Panc1 (cell line): Measurements from ENCODE around the gene ARFGEF3. TPM values are rescaled to one million over a fixed set of nuclear protein-coding genes. Genes with fewer than 3 reads are reported as not detected.

Source experiments
- ATAC-seq: fragments of 200-7000 bp; cut with Tn5 transposase; 2 replicates; pipeline ENCODE4 v1.9.1; 2020; ENCODE audit warnings: mild to moderate bottlenecking, moderate library complexity
- BruUV-seq: library from RNA; stranded (reverse); fragments of 400-500 nt; replicated peaks from 2 replicates; lab custom pipeline; 2021; lab: Mats Ljungman, UMichigan
- CTCF ChIA-PET: fragments of 300-600 bp; sonication (Branson Sonifier 250); formaldehyde crosslinking; loops from one replicate; lab custom pipeline; 2022; ENCODE audit warnings: antibody characterized with exemption; lab: Charles Lee
- POLR2A ChIA-PET: fragments of 300-600 bp; sonication (Branson Sonifier 250); formaldehyde crosslinking; loops from one replicate; lab custom pipeline; 2022; ENCODE audit warnings: antibody characterized with exemption; lab: Charles Lee
- DNase-seq: peaks from one replicate; pipeline ENCODE4 v3.0.0-alpha.2; 2010; ENCODE audit warnings: low read depth, low spot score
- H3K27ac ChIP-seq: 2 replicates; pipeline ENCODE4 v1.5.1; 2011; ENCODE audit warnings: mild to moderate bottlenecking, low read length, inconsistent platforms
- H3K27me3 ChIP-seq: fragments of 200-500 bp; sonication (Bioruptor generic); 2 replicates; pipeline ENCODE4 v1.6.0; 2014; ENCODE audit warnings: low read length, inconsistent platforms; ENCODE audit not compliant: control insufficient read depth, insufficient read depth
- H3K36me3 ChIP-seq: fragments of 200-500 bp; sonication (Bioruptor generic); 2 replicates; pipeline ENCODE4 v1.5.1; 2014; ENCODE audit warnings: inconsistent platforms, mild to moderate bottlenecking, low read length, moderate library complexity; ENCODE audit not compliant: control insufficient read depth, insufficient read depth
- H3K4me1 ChIP-seq: 2 replicates; pipeline ENCODE4 v1.5.1; 2011; ENCODE audit warnings: inconsistent platforms, mild to moderate bottlenecking, low read length, moderate library complexity; ENCODE audit not compliant: control insufficient read depth, insufficient read depth
- H3K4me3 ChIP-seq, 2 experiments: 2 replicates each; pipeline ENCODE4 v1.5.1; 2011 to 2012; ENCODE audit warnings: low read depth in 2 of 2, low read length in 2 of 2, mild to moderate bottlenecking in 2 of 2, inconsistent platforms in 1 of 2, moderate library complexity in 1 of 2
- H3K9me3 ChIP-seq: fragments of 200-500 bp; sonication (Bioruptor generic); 2 replicates; pipeline ENCODE4 v1.5.1; 2014; ENCODE audit warnings: low read depth, mild to moderate bottlenecking, inconsistent platforms, low read length, moderate library complexity; ENCODE audit not compliant: control insufficient read depth, insufficient read depth
- CTCF ChIP-seq: fragments of 450-650 bp; IDR thresholded peaks from 2 replicates; pipeline ENCODE4 v1.5.1; 2017; ENCODE audit warnings: mild to moderate bottlenecking
- POLR2AphosphoS5 ChIP-seq: IDR thresholded peaks from 2 replicates; pipeline ENCODE4 v1.6.1; 2012; ENCODE audit warnings: mild to moderate bottlenecking, low read depth, low read length, moderate library complexity
- REST ChIP-seq, 2 experiments: IDR thresholded peaks; 2 replicates each; pipeline ENCODE4 v1.6.1; 2011 to 2012; ENCODE audit warnings: low read depth in 2 of 2, control low read depth in 1 of 2, low read length in 1 of 2, mild to moderate bottlenecking in 1 of 2, moderate library complexity in 1 of 2; ENCODE audit not compliant: insufficient read depth in 1 of 2
- SIN3A ChIP-seq: IDR thresholded peaks from 2 replicates; pipeline ENCODE4 v1.6.1; 2012; ENCODE audit warnings: low read depth, mild to moderate bottlenecking, low read length, moderate library complexity, borderline replicate concordance; ENCODE audit not compliant: insufficient read depth
- TCF7L2 ChIP-seq: IDR thresholded peaks from 2 replicates; pipeline ENCODE4 v1.6.1; 2011; ENCODE audit warnings: mild to moderate bottlenecking, low read depth, low read length, inconsistent platforms
- in situ Hi-C: cut with HindIII; loops from 2 replicates; pipeline ENCODE4 v1.10.0; 2016; ENCODE audit warnings: low sequenced_read_pairs, low pct_unique_long_range_greater_than_20kb
- intact Hi-C: fragments of 100-400 bp; cut with micrococcal nuclease; formaldehyde crosslinking; loops from one replicate; pipeline ENCODE4 v1.10.0; 2022; ENCODE audit not compliant: unreplicated experiment
- total RNA-seq: library from RNA; stranded (reverse); gene quantifications from one replicate; pipeline ENCODE4 v1.2.1, GENCODE V29; 2021; ENCODE audit not compliant: unreplicated experiment

Gene ARFGEF3
- total RNA-seq, 1 experiment from 2014 or later = 1.5 TPM

GRCh38 chr6:138119976-138120375 lies 41.8 kb upstream of the ARFGEF3 start:
- POLR2A ChIA-PET = interaction anchor here (0.7 kb wide), 1 partner anchor 362 kb away, joined by 3 read pairs; no protein-coding TSS in a partner anchor
- intact Hi-C loops = loop anchor here (5.0 to 10.0 kb wide), 6 partner anchors 92 to 645 kb away; no protein-coding TSS in a partner anchor

GRCh38 chr6:138124096-138124495 lies 37.6 kb upstream of the ARFGEF3 start:
- ChIA-PET POLR2A (no interaction called here), CTCF (interaction anchor here (0.6 kb wide), 1 partner anchor 8 kb away, joined by 3 read pairs; no protein-coding TSS in a partner anchor)
- H3K9me3 ChIP-seq = no peaks in the 10 kb centered on the region
- no TSS peak for BruUV-seq
- no peaks in the 10 kb centered on the region for H3K4me1 ChIP-seq
- H3K27me3 ChIP-seq = peaks cover 2% of the 10 kb centered on the region; the same call in 1 of the 2 replicates
- ATAC-seq = no peak
- intact Hi-C loops = no loop called here
- no peak for DNase-seq
- no peak overlapping the region for H3K4me3 ChIP-seq
- no peak overlapping the region for H3K27ac ChIP-seq
- in situ Hi-C loops = no loop called here
- TF ChIP-seq REST (IDR thresholded peaks at IDR 0.05; ENCODE audit: insufficient read depth in 1 of 2, low read depth in 2 of 2, low read length in 1 of 2) (no peak), CTCF (no peak), TCF7L2 (no peak), SIN3A (no peak), POLR2AphosphoS5 (no peak)
- H3K36me3 ChIP-seq = no peaks in the 10 kb centered on the region

More at GRCh38 chr6:138119976-138120375, 41.8 kb upstream of the ARFGEF3 start:
- Histone ChIP-seq H3K4me3 (no peak overlapping the region), H3K4me1 (no peaks in the 10 kb centered on the region), H3K27ac (no peak overlapping the region), H3K36me3 (no peaks in the 10 kb centered on the region), H3K9me3 (no peaks in the 10 kb centered on the region), H3K27me3 (peaks cover 2% of the 10 kb centered on the region; the same call in 1 of the 2 replicates)
- in situ Hi-C loops = no loop called here
- no TSS peak for BruUV-seq
- no peak for DNase-seq
- no peak for ATAC-seq
- TF ChIP-seq REST (IDR thresholded peaks at IDR 0.05; ENCODE audit: insufficient read depth in 1 of 2, low read depth in 2 of 2, low read length in 1 of 2) = no peak
- no peak for TF ChIP-seq CTCF
- TF ChIP-seq TCF7L2 = no peak
- TF ChIP-seq POLR2AphosphoS5 = no peak
- CTCF ChIA-PET = interaction anchor here (0.6 to 0.7 kb wide), 3 partner anchors 28 to 1245 kb away, joined by 3 to 4 read pairs (median 3); no protein-coding TSS in a partner anchor
